Effector CD8-positive, alpha-beta T cell (primary cell): ENCODE results near the gene OCA2.
A peak's percentile ranks its signal among the peaks of the same experiment; 100 is the strongest.

ENCODE experiments used
- DNase-seq: peaks from one replicate; lab custom pipeline; 2025; lab: John Stamatoyannopoulos, UW

Gene OCA2

GRCh38 chr15:28104326-28104725 lies 5.2 kb upstream of the OCA2 start:
- no peak for DNase-seq

DNA sequence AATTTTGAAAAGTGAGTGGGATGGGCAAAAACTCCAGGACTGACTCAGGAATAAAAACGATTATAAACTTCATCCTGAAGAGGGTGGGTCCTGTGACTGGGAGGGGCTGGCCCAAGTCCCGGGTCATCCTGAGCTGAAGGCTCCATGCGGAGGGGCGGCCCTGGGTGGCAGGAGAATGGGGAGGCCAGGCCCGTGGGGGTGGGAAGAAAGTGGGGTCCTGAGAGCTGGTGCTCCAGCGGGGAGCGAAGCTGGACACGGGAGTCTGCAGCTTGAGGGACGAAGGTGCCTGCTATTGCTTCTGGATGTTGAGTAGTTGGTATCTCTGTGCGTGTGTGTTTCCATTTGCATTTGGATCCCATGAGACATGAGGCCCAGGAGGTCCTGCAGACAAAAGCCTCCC lies 4.7 kb upstream of the OCA2 start:
- no peak for DNase-seq

GRCh38 chr15:28101983-28102441 lies 2.9 kb upstream of the OCA2 start:
- no peak for DNase-seq

DNA sequence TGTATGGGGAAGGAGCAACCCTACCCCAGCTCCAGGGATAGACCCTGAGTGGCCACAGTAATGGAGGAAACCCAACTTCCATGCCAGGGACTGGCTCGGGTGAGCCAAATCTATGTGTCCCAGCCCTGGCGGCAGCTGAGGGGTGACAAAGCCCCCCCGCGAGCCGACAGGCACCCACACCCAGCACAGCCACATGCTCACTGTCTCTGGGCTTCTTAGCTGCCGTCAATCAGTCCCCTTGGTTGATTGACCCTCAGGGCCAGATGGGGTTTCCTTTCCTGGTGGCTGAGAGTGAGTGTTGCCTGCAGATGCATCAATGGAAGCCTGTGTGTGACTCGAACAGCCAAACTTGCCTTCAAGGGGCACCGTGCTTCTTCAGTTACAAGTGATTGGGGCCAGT lies 2.1 kb upstream of the OCA2 start:
- no peak for DNase-seq

DNA sequence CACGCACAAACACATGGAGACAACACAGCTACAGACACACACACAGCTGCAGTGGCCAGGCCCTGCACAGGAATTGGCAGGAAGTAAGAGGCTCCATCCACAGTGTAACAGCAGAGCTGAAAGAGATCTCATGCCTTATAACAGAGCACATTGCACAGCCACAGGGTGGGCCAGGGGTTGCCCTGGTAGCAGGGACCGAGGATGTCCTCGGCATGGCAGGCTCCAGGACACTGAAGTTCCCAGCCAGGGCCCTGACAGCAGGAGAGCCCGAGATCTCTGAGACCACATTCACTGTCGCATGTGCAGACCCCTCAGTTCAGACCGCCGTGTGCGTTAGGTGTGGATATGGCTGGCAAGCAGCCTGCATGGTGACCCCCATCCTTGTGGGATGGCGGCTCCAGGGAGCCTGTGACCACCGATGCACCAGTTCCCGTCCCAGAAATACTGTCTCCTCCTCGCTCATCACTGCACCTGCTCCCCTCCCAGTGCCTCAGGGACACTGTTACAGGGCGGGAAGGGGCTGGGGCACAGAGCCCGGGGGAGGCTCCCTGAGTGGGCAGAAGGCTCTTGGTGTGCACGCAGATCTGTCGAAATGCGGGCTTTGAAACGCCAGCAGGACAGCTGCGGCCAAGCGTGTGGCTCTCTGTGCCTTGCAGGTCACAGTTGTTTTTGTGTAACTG lies 1.5 kb upstream of the OCA2 start:
- DNase-seq: no peak

DNA sequence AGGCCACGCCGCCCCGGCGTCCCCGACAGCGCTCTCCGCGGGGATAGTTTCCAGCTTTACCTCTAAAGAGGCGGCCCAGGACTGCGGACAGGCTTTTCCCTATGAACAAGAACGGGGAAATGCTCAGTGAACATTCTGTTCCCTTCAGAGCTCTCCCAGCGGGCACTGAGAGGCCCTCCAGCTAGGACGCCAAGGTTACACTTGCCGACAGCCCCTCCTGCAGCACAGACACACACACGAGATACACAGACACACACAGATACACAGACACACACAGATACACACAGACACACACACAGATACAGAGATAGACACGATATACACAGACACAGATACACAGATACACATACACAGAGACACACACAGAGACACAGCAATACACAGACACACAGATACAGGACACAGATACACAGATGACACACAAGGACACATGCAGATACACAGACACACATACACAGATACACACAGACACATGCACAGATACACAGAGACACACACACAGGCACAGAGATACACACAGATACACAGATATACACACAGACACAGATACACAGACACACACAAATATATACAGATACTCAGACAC lies 533 bp upstream of the OCA2 start:
- DNase-seq: no peak

GRCh38 chr15:28098360-28098765 lies 752 bp downstream of the OCA2 start:
- no peak for DNase-seq

- DNase-seq: no peak
These were observed 1.3 kb downstream of the OCA2 start for GRCh38 chr15:28097656-28098359.

DNA sequence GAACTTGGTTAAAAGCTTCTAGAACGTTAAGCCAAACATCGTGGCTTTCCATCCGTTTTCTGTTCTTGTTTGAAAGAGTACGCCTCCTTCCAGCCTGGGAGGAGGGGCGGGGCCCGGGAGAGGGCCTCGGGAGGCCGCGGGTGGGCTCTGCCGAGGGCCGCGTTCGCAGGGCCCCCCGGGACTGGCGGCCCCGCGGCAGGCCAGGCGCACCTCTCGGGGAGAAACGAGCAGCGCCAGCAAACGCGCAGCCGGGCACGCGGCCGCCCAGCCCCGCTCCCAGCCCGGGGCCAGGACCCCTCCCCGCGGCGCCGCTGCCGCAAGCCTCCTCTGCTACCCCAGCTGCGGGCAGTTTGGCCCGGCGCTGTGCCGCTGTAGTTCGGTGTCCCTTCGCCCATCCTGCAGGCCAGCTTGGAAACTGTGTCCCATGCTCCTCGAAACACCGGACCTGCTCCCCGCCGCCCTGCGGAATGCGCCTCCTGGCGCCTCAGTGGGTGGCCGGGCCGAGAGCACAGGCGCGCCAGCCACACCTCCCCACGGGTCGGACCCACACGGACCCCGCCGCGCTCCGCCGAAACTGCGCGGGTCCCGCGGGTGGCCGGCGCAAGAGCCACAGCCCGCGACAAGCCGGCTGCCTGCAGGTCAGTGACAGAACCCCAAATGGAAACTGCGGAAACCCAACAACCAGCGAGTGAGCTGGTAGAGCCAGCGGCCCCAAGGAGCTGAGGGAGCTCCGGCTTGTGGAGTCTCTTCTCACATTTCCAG lies 2.3 kb downstream of the OCA2 start:
- no peak for DNase-seq

DNA sequence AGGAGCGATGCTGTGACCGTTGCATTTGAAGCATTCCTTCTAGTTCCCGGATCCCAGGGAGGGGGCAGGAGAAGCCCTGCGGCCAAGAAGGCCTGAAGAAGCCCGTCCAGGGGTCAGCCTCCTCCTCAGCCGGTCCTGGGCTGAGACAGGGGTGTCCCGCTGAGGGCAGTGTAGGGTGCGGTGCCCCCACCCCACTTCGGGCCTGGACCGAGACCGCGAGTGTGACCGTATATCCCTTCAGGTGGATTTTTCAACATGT lies 2.8 kb downstream of the OCA2 start:
- DNase-seq: no peak

- no peak for DNase-seq
These were observed 4.2 kb downstream of the OCA2 start for GRCh38 chr15:28094732-28095521.

- no peak for DNase-seq
These were observed 5.2 kb downstream of the OCA2 start for GRCh38 chr15:28093752-28094535.

DNA sequence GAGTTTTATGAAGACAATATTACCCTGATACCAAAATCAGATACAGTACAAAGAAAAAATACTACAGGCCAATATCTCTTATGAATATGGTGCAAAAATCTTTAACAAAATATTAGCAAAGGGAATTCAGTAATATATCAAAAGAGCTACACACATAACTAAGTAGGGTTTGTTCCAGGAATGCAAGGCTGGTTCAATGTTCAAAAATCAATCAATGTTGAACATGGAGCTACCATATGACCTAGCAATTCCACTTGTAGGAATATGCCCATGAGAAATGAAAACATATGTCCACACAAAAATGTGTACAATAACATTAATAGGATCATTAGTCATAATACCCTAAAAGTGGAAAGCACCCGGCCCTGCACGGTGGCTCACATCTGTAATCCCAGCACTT lies 7.8 kb downstream of the OCA2 start:
- DNase-seq: no peak

DNA sequence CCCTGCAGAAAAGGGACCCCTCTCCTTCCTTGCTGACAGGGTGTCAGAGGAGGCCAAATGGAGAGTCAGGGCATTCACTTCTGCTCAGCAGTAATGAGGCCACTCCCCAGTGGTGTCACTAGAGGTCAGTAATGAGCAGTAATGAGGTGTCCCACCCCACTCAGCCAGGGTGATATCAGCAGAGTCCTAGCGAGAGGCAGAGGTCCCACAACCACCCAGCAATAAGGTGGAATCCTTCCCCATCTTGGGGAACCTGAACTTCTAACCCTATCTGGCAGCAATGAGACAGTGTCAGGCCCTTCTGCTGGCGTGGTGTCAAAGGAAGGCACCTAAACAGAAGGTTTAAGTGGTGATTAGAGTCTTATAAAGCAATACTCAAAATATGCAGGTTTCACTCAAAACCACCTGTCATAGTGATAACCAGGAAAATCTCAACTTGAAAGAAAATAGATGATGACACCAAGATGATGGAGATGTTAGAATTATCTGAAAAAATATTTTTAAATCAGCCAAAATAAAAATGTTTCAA lies 12.9 kb downstream of the OCA2 start:
- DNase-seq: peak; percentile 39

DNA sequence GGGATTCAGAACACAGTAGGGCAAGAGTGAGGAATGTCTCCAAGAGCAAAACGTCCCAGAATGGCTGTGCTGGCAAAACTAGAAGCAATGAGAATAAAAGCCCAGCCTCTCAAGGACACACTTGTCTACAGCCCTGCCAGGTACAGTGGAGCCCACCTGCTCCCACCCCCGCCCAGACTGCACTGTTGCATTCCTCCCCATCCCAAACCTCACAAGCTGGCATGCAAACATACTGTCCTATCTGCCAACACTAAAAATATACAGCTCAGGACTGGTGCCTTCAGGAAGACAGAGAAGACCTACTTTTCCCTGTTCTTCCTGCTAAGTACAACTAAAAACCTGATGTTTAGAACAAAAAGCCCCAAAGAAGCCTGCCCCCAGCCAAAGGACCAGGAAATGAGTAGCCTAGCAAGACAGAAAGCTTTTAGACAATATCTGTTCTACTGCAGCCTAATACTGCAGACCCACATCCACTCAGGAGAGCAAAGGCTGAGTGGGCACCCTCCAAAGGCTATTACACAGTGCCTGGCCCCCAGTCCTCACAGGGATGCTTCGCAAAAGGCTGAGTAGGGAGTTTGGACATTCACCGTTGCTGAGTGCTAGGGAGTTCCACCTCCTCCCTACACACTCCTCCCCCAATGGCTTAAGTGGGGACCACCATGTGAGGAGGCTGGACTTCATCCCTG lies 13.5 kb downstream of the OCA2 start:
- no peak for DNase-seq

DNA sequence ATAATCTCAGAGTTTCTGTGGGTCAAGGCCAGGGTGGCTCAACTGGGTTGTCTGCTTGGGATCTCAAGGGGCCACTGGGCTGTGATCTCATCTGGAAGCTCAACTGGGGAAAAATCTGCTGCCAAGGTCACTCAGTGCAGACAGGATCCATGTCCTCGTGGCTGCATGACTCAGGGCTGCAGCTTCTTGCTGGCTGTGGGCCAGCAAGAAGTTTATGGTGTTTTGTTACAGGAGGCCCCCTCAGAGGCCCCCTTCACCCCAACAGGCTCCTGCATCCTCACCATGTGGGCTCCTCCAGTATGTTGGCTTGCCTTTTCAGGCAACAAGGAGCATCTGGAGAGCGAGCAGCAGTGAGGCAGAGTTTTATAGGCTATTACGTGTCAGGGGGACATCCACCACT lies 14.6 kb downstream of the OCA2 start:
- no peak for DNase-seq

GRCh38 chr15:28082891-28083684 lies 16.0 kb downstream of the OCA2 start:
- DNase-seq: no peak

- DNase-seq: no peak
These were observed 17.5 kb downstream of the OCA2 start for GRCh38 chr15:28081594-28081993.

DNA sequence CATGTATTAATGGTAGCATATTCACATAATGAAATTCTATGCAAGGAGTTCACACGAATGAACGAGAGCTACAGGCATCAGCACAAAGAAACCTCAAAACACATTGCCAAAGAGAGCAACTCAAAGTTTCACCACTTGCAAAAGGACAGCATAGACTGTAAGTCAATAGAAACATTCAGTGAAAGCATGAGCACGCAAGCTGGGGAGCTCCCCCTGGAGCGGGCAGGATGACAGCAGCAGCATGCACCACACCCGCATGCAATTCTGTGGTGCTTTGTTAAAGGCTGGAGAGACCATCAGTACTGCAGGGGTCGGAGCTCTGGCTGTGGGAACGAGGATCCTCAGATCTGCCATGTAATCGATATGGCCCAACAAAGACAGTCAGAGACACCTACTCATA lies 18.7 kb downstream of the OCA2 start:
- DNase-seq: no peak
